ENCODE data around the gene SYCP3.
"Not testable (repeated sequence)": the region's sequence is repeated elsewhere in the genome, so short reads cannot be mapped to it uniquely, and the experiment has no call there.

SYCP3 gene

DNA sequence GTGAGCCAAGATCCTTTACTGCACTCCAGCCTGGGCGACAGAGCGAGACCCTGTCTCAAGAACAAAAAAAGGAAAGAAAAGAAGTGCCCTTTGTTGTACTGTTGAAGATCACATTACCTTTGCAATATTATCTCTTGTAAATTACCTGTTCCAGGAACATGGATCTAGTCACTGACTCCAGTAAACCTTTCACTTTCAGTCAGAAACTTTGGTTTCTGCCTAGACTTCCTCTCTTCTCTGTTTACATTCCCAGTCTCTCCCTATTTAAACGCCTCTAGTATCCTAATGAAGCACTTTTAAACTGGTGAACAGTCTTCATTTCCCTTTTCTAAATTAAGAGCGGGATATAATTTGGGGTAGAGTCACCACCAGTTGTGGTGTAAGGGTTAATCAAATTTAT lies 29.0 kb downstream of the SYCP3 start:
- no peak for DNase-seq

DNA sequence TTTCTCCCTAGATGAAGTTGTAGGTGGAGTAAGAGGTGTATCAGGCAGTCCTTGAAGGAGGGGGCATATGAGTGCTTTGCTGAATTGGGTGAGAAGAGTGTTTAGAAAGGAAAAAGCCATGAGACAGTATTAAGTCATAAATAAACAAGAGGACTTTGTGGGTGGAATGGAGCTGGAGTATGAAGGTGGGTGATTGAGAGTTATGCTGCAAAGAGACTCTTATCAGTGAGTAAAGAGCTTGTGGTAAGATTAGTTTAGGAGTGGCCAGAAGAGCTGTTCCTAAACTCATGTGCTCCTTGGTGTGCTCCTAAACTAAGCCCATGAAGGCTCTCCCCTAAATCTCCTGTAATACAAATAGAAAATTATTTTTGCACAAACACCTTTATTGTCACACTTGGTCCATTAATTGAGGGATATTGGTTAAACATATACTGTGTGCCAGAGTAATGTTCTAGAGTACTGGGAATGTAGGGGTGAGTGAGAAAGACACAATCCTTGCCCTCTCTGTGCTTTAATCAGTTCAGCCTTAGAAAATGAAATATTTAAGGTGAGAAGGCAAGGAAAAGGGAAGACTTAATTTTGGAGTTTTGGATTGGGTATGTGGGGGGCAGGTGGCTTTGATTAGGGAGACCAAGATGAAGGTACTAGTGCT lies 32.0 kb downstream of the SYCP3 start:
- DNase-seq: peak; percentile 76

DNA sequence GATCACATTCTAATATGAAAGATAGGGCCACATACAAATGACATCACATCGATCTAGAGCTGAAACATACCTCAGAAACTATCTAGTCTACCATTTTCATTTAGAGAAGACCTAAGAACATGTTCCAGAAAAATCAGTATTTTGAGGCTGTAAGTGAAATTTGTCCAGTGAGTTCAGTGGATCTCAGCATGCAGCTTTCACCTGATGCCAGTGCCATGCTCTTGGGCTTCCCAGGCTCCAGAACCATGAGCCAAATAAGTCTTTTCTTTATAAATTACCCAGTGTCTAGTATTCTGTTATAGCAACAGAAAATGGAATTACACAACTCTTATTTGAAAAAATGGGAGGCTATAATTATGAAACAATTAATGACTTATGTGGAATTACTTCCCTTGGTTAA lies 32.9 kb downstream of the SYCP3 start:
- DNase-seq: no peak

DNA sequence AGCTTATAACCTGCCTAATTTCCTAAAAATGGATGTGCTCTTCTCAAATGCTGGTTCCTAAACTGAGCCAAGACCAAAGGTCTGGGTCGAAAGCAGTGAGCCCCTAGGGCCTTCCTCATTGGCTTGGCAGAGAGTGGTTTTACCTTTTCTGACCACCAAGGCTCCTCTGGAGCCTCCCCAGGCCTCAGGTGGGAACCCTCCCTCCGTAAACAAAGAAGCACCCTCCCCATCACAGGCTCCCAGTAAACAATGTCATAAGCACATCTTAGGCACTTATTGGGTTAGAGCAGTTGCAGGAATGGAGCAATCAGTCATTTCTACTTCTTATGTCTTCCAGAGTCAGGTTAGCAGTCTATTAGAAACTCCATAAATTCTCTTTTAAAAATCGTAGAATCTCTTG lies 35.8 kb downstream of the SYCP3 start:
- no peak for DNase-seq

DNA sequence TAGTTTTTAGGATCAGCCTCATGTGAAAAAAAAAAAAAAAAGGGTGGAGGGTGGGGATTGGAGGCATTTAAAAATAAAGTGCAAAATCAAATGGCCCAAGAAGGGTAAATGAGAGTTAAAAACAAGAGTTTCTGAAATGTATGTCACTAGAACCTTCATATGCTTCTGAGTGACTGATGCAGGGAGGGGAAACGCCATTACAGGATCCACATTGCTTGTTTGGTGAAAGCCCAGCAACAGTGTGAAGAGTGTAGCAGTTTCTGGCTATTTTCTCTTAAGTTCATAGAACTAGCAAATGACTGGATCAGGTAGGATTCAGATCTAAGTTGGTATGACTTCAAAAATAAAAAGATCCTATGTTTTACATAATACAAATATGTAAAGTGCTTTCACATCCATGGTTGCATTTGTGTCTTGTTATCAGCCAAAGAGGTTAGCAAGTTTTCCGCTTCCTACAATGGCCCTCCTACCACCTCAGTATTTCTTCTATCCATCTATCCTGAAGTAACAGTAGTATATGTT lies 38.9 kb downstream of the SYCP3 start:
- no peak for DNase-seq

DNA sequence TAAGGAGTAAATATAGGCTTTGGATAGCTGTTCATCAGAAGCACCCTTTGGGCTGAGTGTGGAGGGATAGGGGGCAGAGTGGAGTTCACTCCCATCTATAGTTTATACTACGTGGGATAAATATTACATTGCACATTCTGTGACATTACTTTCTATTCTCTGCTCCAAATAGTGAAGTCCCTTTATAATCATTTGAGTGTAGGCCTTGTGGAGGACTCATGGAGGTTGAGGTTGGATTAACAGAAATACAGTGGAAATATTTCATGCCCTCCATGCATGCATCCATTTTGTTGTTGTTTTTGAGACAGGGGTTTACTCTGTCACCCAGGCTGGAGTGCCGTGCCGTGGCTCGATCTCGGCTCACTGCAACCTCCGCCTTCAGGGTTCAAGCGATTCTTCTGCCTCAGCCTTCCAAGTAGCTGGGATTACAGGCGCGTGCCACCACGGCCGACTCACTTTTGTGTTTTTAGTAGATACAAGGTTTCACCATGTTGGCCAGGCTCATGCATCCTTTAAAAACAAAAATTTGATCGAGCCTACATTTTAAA lies 40.4 kb downstream of the SYCP3 start:
- no peak for DNase-seq

DNA sequence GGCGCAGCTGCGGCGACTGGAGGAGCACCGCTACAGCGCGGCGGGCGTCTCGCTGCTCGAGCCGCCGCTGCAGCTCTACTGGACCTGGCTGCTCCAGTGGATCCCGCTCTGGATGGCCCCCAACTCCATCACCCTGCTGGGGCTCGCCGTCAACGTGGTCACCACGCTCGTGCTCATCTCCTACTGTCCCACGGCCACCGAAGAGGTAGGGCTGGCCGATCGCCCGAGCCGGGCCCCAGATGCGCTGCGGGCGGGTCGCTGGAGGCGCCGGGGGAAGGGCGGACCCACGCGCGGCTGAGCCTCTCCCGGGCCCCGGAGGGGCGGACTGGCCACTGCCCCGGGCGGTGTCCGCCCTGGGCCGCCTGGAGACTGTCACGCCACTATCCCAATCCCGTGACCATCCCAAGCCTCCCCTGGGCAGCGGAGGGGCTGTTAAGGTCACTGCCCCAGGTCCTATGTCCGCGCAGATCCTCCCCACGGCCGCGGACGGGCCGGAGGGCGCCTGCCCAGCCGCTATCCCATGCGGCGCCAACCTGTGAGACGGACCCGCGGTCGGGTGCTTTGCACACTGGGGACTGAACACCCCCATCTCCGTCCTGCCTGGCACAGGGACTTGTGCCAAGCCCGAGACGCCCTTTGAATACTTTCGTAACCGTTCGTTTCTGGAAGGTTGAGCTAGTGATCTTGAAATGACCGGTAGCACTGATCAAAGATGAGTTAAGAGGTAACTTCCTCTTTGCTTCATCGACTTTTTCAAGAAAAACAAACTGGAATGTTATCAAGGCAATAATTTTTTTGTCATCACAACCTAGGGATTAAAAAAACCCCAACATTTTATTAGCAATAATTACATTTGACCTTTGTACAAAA lies 41.1 kb downstream of the SYCP3 start:
- DNase-seq: no peak

DNA sequence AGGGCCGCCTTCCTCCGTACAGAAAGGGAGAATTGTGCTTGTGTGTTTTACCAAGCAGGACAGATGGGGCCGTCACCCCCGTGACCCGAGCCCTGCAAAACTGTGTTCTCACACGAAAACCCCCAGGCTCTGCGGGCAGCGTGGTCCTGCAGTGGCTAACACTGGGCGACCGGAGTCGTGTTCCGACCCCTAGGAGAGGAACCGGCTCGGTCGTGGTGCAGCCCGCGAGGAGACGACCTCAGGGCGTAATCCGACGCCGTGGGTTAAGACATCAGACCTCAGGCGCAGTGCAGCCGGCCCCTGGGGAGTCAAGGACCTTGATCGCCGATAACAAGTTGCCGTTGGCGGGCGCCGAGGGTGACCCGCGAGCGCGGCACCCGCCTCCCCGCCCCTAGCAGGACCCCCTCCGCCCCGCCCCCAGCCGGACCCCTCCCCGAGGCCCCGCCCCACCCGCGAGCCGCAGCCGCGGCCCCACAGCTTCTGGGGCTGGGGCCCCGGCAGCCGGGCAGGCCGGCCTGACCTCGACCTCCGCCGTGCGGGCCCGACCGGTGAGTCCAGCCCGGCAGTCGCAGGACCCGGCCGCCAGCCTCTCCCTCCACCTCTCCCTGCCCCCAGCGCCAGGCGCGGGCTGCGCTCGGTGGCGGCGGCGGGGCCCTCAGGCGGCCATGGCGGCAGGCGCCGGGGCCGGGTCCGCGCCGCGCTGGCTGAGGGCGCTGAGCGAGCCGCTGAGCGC lies 41.9 kb downstream of the SYCP3 start, which contains the start of gene CHPT1:
TSS of gene CHPT1 (plus strand) at position 444 of the 733 bp plus-strand sequence. CDS start at position 666, 222 bp downstream.
- peak; percentile 8 for DNase-seq

DNA sequence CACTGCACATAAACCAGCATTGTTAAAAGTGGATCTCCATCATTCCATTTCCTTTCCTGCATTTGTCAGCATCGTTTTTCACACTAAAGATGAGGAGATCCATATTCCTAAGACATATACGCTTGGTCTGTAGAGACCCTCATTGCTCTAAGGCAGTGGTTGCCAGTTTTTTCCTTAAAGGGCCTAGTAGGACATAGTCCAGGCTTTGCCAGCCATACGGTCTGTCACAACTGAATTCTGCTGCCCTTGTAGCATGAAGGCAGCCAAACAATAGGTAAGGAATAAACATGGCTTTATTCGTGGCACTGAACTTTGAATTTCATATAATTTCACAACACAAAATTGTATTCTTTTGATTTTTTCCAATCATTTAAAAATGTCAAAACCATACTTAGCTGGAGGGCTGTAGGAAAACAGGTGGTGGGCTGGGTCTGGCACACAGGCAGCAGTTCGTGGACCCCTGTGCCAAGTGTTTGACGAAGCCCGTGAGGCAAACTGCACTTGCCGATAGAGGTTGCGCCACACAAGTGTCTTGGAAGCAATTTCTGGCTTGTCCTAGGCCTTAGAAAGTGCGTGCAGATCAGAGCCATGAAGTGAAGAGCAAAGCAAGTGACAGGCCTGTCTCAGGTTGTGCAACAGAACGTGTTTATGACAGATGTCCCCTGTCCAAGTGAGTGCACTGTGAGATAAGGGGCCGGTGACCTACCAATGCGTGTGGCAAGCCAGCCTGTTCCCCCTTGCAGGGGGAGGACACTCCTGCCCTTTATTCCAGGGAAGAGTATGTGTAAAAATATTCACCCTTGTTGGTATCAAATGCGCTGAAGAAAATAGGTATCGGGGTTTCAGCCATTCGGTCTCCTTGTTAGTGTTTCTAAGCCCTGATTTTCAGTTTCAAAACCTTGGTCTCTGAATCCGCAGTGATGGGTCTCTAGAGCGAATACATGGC lies 42.7 kb downstream of the SYCP3 start:
- DNase-seq: no peak

DNA sequence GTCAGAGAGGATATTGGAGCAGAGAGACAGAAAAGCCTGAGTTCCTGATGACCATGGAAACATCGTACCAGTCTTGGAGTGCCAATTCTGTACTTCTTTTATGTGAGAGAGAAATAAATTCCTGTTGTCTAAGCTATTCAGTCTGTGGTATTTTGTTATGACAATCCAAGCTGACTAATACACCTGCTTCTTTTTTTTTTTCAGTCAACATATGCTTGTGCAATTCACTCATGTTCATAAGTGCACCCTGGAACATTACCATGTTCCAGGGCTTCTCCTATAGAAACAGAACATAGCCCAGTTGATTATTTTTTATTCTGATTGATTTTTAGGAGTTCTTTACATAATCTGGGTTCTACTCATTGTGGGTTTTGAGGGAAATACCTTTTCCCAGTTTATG lies 43.6 kb downstream of the SYCP3 start:
- DNase-seq: peak; percentile 34

DNA sequence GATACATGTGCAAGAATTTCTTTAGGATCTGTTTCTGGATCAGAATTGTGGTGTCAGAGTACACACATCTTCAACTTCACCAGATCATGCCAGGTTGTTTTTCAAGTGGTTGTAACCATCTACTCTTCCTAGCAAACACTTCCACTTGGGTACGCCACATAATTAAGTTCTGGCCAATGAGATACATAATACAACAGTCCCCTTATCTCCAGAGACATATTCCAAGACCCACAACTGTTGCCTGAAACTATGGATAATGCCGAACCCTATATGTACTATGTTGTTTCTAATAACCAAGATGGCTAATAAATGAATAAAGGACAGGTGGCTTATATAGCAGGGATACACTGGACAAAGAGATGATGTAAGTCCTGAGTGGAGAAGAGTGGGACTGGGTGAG lies 44.3 kb downstream of the SYCP3 start:
- no peak for DNase-seq

DNA sequence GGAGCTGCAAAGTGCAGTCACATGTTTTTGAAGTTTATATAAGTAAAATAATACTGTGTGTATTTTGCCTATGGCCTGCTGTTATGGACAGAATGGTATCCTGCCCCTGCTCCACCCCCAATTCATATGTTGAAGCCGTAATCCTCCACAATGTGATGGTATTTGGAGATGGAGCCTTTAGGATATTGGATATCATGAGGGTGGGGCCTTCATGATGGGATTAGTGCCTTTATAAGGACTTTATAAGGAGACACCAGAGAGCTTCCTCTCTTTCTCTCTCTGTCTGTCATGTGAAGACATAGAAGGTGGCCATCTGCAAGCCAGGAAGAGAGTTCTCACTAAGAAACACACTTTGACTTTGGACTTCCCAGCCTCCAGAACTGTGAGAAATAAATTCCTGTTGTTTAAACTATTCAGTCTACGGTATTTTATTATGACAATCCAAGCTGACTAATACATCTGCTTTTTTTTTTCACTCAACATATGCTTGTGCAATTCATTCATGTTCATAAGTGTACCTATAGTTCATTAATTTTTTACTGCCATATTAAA lies 44.9 kb downstream of the SYCP3 start:
- DNase-seq: no peak

DNA sequence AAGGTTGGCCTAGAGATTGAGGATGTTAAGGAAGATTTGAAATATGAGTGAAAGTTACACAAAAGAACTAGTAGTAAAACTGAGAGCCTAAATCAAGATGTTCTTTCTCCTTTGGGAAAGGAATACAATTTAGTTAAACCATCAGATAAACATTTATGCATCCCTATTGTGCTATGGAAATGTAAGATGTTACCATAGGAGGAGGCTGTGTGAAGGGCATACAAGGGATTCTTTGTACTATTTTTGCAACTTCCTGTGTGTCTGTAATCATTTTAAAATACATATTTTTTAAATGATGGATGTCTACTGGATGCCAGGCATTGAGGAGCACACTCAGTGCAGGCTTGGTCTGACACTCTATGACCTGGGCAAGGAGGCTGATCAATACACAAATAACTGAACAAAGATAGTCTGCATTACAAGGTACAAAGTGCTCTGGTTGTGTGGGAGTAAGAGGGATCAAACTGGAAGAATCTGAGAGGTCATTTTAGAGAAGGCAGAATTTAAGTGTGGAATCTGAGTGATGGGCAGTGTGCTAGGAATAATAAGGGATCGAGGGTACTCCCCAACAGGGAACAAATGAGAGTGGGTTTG lies 47.7 kb downstream of the SYCP3 start:
- no peak for DNase-seq

DNA sequence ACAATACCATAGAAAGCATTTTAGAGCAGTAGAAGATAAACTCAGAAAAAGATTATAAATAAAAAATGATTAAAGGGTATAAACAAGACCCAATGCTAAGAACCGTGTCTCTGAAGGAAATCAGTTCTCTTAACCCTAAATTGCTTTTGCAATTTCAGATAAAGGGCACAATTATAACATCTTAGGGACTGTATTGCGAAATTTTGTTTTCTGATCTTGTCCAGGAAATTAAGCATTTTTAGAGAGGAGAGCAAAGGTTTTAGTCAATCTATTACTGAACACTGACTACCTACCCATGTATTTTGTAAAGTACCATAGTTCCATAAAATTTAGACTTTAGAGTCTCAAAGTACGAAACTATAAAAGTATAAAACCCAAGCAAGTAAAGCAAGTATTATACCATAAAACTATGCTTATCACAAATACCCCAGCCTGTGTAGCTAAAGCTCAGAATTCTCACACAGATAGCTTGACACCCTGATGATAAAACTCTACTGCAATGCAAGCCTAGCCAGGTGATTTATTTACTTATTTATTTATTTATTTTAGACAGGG lies 48.6 kb downstream of the SYCP3 start:
- DNase-seq: no peak

DNA sequence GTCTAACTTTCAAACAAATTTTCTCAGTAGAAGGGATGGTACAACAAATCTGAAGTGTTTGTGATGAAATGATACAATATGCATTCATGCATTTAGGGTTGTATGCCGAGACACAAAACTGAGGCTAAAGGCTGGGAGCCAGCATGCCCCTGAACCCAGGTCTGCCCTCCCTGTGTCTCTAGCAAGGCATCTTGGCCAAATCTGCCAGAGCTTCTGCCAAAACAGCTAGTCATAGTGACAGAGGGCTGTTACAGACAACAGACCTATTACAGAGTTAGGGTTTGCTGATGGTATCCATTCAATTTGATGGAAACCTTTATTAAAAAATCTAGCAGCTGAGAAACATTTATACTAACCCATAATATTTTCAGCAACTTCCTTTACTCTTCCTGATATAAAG lies 53.1 kb downstream of the SYCP3 start:
- no peak for DNase-seq

DNA sequence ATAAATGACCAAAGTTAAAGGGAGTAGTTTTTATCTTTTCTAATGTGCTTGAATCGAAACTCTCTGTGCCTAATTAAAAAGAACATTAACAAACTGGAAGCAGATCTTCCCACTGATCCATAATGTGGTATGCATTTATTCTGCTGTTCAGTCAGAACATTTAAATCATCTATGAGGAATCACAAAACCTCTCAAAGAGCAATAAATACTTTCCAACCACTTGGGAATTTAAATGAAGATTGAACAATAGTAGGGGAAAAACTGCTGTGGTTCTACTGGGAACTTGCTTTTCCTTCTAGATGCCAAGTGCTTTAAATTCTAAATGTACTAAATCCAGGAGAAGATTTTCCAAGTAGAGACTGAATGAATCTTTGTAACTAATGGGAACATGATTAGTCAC lies 54.2 kb downstream of the SYCP3 start:
- DNase-seq: no peak

DNA sequence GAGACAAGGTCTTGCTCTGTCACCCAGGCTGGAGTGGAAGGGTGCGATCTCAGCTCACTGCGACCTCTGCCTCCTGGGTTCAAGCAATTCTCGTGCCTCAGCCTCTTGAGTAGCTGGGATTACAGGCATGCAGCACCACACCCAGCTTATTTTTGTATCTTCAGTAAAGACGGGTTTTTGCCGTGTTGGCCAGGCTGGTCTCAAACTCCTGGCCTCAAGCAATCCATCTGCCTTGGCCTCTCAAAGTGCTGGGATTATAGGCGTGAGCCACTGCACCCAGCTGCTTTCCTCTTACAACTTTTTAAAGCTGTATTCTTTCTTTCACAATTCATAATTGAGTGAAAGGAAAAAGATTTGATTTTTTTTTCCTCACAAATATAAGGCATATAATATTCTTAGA lies 57.6 kb downstream of the SYCP3 start:
- DNase-seq: not testable (repeated sequence)

DNA sequence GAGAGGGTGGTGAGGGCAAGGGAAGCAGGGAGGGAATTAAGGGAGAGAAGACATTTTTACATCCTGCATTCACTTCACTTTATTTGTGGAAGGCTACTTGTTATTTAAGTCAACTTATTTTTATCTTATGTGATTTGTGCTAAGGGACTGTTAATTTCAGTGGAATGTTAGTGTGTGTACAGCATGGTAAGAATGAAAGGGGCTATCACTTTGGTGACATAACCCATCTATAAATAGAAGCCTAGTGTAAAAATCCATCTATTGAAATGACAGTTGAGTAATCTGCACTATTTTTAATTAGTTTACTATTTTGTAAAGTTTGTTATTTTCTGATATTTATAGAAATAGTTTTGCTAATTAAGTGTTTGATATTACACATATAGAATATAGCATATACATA lies 58.6 kb downstream of the SYCP3 start:
- DNase-seq: no peak

DNA sequence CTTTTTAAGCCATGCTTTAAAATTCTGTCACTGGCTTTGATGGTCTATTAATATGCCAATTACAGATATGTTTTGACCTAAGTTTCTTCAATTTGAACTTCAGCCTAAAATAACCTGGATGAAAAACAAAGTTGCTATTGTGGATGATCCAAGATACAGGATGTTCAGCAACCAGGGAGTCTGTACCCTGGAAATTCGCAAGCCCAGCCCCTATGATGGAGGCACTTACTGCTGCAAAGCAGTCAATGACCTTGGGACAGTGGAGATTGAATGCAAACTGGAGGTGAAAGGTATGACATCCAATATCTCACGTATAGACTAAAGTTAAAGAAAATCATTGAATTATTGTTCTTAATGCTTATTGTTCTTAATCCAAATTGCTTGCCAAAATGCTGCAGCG lies 59.0 kb downstream of the SYCP3 start:
- DNase-seq: no peak

Measured in NCI-H226 (cell line).